Heart left ventricle (tissue), 13 donors: Measurements from ENCODE around the gene DIS3L2.
"Not testable (repeated sequence)": the region's sequence is repeated elsewhere in the genome, so short reads cannot be mapped to it uniquely, and the experiment has no call there.

Experiments
- POLR2A ChIP-seq, 2 donors: fragments of 450-650 bp; IDR thresholded peaks; one replicate each; pipeline ENCODE4 v1.6.1; 2017; ENCODE audit warnings: antibody characterized with exemption in 2 of 2, mild to moderate bottlenecking in 2 of 2, moderate library complexity in 2 of 2
- TF ChIP-seq, protein P1 (sequence below), 12 donors: fragments of 200-600 bp; sonication (generic) in 4 of 12; IDR thresholded peaks; one replicate each; pipeline versions ENCODE4 v1.5.0 to v1.8.0; 2018 to 2022; ENCODE audit warnings: antibody characterized with exemption in 12 of 12, mild to moderate bottlenecking in 5 of 12
- donor health status: ischemic (EF 13 %, LVEDD 7.1; RV severe dilation, severe dysfunction).
- donor health status: DM: no; HTN: yes; CAD: no.
- donor health status: DM: no; HTN: no; CAD: no.
- donor health status: ischemic (EF 25% LVEDD 6.9; RV normal size, moderate dysfunction).
- donor health status: ischemic (EF 25% LVEDD 5.7; RV mildly dilated, moderate dysfunction).
- donor health status: ischemic (EF 35%, LVEDD 5.7; RV mildly dilated, moderate dysfunction).
- donor health status: nonischemic (EF 11% LVEDD 7.7; RV severe dilation, severe dysfunction).
- donor health status: DM: yes; HTN: yes; CAD: no.
- donor health status: PGD.
- donor health status: ischemic (EF 29% LVEDD 5.4; RV normal size, mild dysfunction).
- donor health status: nonischemic (EF 23%, LVEDD 6.1; RV moderate dilation, normal function).

DNA sequence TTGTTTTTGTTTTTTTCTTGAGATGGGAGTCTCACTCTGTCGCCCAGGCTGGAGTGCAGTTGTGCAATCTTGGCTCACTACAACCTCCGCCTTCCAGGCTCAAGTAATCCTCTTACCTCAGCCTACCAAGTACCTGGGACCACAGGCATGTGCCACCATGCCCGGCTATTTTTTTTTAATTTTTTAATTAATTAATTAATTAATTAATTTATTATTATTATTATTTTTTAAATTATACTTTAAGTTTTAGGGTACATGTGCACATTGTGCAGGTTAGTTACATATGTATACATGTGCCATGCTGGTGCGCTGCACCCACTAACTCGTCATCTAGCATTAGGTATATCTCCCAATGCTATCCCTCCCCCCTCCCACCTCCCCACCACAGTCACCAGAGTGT, 215.1 kb downstream of the DIS3L2 start:
- TF ChIP-seq, protein P1, sequence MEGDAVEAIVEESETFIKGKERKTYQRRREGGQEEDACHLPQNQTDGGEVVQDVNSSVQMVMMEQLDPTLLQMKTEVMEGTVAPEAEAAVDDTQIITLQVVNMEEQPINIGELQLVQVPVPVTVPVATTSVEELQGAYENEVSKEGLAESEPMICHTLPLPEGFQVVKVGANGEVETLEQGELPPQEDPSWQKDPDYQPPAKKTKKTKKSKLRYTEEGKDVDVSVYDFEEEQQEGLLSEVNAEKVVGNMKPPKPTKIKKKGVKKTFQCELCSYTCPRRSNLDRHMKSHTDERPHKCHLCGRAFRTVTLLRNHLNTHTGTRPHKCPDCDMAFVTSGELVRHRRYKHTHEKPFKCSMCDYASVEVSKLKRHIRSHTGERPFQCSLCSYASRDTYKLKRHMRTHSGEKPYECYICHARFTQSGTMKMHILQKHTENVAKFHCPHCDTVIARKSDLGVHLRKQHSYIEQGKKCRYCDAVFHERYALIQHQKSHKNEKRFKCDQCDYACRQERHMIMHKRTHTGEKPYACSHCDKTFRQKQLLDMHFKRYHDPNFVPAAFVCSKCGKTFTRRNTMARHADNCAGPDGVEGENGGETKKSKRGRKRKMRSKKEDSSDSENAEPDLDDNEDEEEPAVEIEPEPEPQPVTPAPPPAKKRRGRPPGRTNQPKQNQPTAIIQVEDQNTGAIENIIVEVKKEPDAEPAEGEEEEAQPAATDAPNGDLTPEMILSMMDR (IDR thresholded peaks at IDR 0.05), result not testable (repeated sequence)
- TF ChIP-seq POLR2A (IDR thresholded peaks at IDR 0.05), result not testable (repeated sequence)
